COLO829 (cell line): ENCODE measurements around the gene PACSIN1.

Source experiments
- DNase-seq: peaks from one replicate; pipeline ENCODE4 v3.0.0; 2012; ENCODE audit warnings: low spot score

PACSIN1 gene

DNA sequence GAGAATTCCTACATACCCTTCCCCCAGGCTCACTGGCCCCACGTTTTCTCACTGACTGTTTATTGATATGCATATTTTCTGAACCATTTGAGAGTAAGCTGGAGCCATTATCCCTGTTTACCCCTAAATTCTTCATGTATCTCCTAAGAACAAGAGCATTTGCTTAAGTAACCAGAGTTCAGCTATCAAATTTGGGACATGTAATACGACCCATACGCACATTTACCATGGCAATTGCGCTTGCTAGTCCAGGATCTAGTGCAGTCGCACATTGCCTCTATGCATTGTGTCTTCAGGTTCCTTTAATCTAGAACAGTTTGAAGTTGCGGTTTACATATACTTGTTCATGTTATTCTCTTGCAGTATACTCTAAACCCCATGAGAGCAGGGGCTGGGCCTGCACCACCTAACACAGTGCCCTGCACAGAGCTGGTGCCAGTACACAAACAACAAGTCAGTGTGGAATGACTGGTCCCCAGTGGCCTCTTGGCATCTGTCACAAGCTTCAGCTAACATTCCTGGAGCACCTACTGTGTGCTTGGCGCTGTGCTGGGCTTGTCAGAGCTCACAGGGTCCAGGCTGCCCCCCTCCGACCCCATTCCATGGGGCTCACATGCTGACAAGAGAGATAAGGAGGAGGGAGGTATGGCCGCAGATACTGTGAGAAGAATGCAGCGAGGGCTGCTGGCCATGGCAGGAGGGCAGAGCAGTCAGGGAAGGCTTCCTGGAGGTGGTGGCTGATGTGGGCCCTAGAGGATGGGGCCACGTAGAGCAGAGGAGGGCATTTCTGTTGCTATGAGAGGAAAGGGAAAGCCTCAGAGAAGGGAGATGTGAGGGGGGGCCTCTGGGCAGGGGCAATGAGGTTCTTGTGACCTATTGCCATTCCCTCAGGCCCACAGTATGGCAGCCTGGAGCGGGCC lies 62.1 kb downstream of the PACSIN1 start:
- DNase-seq: no peak

DNA sequence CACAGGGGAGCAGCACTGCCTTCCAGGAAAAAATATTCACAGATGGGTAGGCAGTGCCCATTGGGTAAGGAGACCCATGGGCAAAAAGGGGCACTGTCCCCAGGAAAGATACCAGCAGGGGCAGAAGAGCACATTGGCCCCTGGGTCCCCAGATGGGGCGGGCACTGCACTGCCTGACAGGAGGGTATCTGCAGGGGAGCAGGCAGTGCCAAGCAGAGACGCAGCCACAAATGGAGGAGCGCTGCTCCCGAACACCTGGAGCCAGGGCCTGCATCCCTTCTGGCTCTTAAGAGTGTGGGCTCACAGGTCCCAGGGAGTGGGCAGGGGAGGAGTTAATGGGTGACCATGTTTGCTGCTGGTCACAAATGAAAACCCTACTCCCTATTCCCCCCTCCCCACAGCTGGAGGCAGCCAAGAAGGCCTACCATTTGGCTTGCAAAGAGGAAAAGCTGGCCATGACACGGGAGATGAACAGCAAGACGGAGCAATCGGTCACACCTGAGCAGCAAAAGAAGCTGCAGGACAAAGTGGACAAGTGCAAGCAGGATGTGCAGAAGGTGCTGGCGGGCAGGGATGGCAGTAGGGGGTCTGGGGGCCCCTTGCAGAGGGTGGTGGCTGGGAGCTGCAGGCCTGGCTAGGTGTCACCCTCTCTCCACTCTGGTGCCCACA lies 63.3 kb downstream of the PACSIN1 start:
- no peak for DNase-seq

DNA sequence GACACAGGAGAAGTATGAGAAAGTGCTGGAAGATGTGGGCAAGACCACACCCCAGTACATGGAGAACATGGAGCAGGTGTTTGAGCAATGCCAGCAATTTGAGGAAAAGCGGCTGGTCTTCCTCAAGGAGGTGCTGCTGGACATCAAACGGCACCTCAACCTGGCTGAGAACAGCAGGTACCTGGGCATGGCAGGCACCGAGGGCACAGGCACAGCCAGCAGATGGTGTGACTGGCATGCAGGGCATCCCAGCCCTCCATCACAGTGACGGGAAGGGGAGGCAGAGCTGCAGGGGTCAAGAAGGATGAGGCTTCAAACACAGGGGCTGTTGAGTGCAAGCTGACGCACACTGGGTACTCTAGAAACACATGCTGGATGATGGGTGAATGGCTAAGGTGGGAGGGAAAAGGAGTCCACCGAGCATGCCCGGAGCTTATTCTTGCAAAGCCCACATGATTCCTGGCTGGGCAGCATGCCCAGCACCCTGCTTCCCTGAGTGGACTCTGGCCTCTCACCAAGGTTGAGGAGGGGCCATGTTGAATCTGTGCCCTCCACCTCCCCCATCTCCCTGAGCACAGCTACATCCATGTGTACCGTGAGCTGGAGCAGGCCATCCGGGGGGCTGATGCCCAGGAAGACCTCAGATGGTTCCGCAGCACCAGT lies 63.9 kb downstream of the PACSIN1 start:
- DNase-seq: no peak

DNA sequence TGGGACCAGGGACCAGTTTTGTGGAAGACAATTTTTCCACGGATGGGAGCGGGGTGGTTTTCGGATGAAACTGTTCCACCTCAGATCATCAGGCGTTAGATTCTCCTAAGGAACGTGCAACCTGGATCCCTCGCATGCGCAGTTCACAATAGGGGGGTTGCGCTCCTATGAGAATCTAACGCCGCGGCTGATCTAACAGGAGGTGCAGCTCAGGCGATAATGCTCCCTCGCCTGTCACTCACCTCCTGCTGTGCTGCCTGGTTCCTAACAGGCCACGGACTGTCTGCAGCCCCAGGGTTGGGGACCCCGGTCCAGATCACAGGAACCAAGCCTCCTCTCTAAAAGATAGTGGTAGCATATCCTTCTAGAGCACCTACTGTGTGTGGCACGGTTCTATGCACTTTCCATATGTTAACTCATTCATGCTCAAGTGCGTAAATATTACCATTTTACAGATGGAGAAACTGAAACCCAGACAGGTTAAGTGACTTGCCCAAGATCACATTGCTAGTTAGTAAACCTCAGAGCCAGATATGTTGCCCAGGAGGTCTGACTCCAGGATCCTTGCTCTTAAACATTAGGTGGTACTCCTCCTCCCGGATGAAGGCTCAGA lies 65.0 kb downstream of the PACSIN1 start:
- no peak for DNase-seq

DNA sequence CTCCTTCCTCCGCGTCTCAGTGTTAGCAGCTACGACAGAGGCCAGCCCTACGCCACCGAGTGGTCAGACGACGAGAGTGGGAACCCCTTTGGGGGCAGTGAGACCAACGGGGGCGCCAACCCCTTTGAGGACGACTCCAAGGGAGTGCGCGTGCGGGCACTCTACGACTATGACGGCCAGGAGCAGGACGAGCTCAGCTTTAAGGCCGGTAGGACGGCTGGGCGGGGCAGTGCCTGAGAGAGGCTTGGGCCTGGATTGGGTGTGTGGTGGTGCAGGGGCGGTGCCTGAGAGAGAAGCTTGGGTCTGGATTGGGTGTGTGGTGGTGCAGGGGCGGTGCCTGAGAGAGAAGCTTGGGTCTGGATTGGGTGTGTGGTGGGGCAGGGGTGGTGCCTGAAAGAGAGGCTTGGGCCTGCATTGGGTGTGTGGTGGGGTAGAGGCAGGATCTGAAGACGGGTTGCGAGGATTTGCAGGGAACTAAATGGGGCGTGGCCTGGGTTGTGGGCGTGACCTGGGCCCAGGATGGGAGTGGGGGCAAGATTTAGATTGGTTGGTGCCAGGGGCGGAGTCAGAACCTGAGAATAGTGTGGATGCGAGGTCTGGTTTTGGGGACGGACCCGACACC lies 65.8 kb downstream of the PACSIN1 start:
- DNase-seq: no peak

DNA sequence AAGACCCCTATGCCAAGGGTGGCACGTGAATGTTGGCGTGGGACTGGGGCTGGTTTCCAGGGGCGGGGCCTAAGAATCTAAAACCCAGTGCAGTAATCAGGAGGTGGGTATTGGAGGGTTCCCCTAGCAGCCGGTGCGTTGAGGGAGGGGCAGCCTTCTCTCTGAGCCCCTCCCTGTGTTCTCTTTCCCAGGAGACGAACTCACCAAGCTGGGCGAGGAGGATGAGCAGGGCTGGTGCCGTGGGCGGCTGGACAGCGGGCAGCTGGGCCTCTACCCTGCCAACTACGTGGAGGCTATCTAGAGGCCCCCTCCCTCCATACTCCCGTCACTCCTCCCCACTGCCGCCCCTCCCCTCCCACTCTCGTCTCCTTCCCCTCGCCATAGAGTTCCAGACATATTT lies 66.4 kb downstream of the PACSIN1 start:
- DNase-seq: no peak

DNA sequence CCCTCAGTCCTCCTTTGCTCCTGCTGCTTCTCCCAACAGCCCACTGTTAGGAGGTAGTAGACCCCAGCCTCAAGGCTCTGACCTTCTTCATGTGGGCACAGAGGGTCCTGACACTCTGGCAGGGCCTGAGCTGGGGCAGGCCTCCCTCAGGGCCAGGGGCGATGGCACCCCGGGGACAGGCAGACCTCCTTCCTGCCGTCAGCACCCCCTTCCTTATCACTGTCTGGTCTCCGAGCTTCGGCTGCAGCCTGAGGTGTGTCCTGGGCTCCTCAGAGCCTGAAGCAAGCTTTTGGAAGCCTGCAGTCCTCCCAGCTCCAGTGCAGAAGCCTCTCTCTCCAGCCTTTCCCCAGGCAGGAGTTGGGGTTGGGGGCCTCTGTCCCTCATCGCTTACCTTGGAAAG lies 68.3 kb downstream of the PACSIN1 start:
- no peak for DNase-seq

DNA sequence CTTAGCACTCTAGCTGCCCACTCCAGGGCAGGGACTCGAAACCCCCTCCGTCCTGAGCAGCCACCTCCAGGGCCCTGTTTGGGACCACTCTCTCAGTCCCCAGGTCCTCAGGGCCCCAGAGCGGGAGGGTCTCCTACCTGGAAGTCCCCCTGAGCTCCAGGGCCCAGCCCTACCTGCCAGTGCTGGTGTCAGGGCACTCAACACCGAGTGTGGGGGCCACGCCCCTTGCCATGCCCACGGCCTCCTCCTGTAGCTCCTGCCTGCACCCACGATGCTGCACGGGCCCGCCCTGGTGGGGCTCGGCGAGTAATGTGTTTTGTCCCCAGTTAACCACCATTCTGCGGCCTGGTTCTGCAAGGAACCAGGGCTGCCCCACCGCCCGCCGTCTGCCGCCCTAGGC lies 68.8 kb downstream of the PACSIN1 start:
- DNase-seq: no peak

DNA sequence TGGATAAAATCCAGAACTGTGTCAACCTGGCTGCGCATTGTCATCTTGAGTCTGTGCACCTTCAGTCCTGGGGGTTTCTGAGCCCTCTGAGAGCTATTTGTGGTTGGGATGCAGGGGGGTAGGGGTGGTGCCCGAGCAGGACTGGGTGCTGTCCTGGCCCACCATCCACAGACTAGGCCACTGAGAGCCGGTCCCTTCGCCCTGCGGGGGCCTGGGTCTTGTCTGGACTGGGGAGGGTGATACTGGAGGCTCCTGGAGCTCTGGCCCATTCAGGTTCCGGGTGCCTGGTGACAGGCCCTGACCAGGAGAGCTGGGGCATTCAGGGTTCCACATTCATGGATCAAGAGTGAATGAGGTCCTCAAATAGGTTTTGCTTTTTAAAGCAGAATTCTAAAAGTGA lies 69.3 kb downstream of the PACSIN1 start:
- DNase-seq: no peak

DNA sequence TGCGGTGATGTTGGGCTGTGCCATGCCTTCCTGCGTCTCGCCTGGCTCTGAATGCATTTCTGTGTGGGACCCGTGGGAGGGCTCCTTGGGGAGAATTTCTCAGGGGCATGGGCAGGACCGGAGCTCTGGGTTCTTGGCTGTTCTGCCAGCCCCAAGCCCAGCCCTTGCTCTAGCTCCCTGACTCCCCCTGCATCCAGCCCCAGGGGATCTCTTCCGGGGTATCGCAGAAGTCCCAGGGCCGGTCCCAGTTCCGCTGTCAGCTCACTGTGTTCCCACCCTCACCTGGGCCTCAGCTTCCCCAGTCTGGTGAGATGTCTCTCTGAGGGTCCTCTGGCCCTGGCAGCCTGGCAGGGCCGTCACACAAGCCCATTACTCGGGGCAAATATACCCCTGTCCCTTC lies 69.8 kb downstream of the PACSIN1 start:
- DNase-seq: no peak

DNA sequence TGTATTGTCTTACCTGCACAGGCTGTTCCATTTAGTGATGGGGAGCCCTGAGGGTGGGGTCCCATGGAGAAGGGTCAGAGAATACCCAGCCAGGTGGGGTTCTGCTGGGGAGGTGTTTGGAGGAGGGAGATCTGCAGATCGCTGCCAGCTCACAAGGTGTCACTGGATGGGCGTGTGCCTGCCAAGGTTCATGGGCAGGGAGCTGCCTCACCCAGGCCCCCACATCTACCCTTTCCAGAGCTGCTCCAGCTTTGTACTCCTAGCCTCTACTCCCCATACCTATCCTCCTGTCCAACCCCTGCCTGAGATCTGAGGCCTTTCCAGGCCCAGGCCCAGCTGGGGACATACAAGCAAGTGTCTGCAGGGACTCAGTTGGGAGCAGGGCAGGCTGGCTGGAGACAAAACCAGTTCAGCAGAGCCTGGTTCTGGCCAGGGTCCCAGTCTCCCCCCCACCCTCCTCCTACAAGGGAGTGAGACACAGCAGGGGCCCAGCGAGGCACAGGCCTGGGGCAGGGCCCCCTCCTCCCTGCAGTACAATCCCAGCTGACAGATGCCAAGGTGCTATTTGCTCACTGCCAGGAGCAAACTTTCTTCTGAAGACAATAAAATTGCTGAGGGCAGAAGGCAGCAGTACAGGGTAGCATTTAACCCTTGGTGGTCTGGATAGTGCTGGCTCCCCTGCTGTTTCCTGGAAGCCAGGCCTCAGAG lies 70.5 kb downstream of the PACSIN1 start:
- no peak for DNase-seq

DNA sequence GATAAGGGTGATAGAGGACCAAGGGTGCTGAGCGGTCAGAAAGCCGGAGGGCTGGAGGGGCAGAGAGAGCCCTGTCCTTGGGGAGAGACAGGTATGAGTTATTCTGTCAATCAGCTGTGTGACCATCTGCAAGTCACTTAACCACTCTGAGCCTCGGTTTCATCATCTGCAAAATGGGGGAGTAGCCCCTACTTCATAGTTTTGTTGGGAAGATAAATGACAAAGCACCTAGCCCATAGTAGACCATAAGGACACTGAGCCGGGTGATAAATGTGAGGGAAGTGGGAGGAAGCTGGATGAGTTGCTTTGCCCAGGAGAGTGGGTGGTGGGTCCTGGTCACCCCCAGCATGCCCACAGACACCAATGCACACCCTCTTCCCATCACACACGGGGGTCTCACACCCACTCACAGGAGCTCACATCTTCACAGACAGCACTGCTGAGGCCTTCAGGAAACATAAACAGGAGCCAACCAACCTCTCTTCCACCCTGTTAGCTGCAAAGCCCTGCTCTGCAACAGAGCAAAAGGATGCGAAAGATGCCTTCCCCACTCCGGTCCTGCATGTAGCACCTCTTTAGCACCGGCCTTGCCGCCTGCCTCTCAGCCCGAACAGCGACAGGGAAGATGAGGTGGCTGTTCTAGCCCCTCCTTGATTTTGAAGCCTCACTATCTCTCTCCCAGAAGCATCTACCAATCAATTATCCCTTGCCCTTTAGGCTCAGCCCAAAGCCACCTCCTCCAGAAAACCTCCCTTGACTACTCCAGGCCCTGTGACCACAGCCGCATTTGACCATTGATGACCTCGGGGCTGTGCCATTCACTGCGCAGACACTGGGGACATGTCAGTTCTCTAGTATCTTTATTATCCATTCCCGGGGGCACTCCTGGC lies 71.3 kb downstream of the PACSIN1 start:
- DNase-seq: no peak

DNA sequence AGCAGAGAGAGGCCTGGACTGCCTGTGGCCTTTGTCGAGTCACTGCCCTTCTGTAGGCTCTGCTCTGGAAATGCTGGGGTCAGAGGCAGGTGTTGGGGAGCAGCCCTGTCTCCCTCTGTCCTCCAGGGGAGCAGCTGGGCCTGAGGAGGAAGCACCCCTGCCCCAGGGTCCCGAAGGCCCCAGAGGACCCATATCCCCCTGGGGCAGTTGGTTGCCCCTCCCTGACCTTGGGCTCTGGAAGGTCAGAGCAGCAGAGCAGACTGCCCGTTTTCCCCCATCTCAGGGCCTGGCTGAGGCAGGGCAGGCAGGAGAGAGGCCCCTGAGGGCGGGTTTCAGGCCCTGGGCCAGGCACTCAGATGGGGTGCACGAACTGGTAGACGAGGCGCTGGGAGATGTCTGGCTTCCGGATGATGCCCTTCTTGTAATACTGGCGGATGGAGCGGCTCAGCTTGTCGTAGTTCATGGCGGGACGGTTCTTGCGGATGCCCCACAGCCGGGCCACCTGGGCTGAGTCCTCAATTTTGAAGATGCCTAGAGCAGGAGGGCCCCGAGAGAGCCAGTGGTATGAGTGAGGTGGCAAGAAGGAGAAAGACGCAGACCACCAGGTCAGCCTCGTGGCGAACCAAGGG lies 72.2 kb downstream of the PACSIN1 start:
- no peak for DNase-seq

DNA sequence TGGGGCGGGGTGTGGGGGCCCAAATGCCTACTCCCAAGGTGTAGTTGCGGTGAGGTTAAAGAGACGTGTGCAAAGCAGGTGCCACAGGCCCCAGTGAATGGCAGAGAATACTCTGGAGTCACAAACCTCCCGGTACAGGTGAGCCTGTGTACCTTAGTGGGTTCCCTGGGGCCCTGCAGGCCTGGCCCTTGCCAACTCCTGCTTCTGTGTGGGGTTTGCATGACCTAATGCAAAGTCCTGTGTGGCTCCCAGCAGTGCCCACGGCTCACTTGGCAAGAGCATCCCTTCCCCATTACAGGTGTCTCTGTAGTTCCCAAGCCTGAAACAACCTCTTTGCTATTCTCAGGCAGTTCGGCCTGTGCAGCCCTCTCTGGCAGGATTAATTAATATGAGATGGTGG lies 72.7 kb downstream of the PACSIN1 start:
- DNase-seq: no peak

DNA sequence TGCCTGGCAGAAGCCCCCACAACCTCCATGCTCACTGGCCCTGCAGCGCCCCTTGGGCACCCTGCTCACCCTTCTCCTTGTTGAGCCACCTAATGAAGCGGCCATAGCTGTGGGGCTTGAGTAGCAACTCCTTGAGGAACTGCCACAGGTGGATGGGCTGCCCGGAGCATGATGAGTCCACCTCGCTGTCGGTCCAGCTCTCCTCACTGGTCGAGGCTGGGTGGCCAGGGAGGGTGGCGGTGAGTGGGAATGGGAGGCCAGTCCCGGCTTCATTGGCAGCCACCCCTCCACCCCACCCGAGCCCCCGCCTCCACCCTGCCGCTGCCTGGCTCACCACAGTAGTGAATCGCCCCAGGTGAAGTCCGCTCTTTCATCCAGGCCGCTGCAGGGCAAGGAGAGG lies 73.3 kb downstream of the PACSIN1 start:
- no peak for DNase-seq

DNA sequence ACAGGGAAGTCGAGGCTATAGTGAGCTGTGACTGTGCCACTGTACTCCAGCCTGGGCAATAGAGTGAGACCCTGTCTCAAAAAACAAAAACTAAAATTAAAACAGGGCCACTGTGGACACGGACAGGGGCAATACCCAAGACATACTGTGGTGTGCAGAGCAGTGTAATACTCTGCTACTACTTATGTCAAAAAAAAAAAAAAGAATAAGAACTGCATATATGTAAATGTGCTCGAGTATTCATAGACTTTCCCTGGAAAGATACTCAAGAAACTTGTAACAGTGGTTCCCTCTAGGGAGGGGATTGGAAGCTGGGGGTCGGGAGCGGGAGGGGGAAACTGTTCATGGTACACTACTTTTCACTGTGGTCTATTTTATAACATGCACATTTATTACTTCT lies 74.3 kb downstream of the PACSIN1 start:
- no peak for DNase-seq

DNA sequence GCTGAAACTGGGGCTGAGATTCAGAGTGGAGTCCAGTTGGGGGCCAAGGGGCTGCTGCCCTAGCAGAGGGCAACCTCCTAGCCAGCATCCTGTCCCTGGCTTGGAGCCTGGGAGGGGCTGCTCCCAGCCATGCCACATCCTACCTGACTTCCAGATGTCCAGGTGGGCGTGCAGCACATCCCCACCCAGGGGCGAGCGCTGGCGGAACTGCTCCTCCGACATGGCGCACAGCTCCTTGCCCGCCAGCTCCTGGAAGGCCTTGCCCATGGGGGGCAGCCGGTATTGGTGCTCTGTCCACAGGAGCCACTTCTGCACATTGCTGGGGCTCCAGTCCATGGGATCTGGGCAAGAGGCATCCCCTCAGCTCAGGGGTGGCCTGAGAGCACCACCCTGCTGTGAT lies 75.0 kb downstream of the PACSIN1 start:
- DNase-seq: no peak

DNA sequence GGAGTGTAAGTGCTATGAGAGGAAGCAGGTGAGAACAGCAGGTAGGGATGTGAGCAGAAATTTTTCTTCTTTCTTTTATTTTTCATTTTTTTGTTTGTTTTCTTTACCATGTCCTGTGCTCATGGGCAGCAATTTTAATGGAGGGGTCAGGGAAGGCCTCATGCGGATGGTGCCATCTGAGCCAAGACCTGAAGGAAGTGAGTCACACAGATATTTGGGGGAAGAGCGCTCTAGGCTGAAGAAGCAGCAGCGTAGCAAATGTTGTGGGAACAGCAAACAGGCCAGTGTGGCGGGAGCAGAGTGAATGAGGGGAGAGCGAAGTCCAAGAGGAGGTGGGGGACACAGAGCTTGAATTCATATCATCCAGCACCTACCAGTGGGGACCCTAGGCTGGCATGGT lies 77.5 kb downstream of the PACSIN1 start:
- no peak for DNase-seq

DNA sequence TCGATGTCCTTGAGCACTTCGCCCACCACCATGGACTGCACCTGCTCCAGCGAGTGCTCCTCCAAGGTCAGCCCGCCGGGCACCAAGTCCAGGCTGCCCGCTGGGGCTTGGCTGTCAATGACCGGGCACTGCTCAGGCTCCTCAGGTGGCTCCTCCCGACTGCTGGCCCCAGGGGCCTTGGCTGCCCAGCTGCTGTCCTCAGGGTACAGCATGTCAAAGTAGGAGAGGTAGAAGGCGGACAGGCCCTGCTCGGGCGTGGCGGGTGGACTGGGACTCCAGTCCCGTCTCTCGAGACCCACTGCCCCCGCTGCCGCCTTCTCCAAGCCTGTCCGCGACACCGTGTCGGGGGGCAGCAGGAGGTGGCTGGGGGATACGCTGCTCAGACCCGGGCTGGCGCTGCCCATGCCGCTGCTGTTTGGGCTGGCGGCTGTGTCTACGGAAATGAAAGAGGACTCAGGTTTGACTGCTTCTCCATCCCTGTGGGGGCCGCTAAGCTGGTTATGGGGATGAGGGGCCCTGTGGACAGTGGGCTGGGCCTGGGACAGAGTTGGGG lies 78.3 kb downstream of the PACSIN1 start:
- DNase-seq: no peak
